NCI-H2029 (cell line): ENCODE results near the gene KLHDC8B.

ENCODE experiments used
- DNase-seq: peaks from one replicate; lab custom pipeline; 2025; lab: John Stamatoyannopoulos, UW

The KLHDC8B gene

GRCh38 chr3:49171119-49171774 lies at the start of gene KLHDC8B:
KLHDC8B (plus strand) TSS chr3:49171598; CDS start chr3:49172770, 1,172 bp downstream.
- DNase-seq = peak; percentile 45

DNA sequence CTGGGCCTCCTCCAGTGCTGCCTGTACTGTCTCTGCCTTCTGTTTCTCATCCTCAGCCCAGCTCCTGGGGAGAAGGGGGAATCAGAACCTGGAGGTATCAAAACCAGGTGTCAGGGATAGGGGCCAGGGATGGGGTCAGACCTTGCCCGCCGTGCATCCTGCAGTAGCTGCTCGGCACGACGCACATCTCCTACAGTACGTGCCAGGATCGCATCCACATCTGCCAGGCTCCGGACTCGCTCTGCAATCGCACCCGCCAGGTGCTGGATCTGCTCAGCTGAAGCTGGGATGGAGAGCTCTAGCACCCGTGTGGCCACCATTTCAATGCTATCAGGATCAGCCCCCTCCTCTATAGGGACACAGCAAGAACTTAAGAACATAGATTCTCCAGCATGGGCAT lies 49.4 kb upstream of the KLHDC8B start:
- DNase-seq = no peak

- DNase-seq = no peak
Measured at GRCh38 chr3:49122451-49122850, 48.9 kb upstream of the KLHDC8B start.

- DNase-seq = no peak
Measured at GRCh38 chr3:49122886-49123545, 48.4 kb upstream of the KLHDC8B start.

DNA sequence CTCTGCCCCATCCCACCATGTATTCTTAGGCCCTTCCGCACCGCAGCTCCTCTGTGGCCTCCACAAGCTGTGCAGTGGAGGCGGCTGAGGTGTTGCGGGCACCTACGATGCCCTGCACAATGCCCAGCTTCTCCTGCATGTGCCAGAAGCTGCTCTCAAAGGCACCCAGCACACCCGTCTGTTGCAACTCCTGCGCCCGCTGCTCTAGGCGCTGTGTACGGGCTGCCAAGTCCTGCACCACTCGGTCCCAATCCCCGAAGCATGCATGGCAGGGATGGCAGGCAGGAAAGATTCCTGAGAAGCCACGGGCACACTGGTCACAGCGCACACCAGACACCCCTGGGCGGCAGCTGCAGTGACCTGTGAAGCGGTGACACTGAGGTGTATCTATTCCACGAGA lies 47.7 kb upstream of the KLHDC8B start:
- DNase-seq = no peak

- no peak for DNase-seq
Measured at GRCh38 chr3:49124203-49124602, 47.2 kb upstream of the KLHDC8B start.

DNA sequence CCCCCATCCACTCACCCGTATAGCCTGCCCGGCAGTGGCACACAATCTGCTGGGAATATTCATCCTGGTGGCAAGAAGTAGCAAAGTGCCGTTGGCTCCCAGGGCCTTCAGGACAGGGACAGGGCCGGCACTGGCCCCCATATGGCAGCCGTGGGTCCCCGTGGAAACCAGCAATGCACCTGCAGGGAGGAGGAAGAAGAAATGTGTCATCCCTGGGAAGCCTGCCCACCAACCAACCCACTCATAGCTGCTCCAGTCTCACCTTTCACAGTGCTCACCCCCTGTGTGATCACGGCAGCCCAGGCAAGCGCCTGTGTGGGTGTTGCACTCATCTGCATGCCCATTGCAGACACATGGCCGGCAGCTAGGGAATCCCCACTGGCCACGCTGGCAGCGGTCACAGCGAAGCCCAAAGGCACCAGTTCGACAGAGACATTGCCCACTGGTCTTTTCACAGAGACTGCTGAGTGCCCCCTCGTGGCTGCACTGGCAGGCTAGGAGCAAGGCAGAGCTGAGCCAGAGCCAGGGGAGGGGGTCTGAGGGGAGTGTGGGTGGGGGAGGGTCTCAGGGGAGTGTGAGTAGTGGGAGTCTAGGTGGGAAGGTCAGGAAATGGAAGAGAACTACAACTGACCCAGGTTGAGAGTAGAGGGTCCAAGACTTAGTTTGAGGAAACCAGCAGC lies 46.3 kb upstream of the KLHDC8B start:
- DNase-seq = no peak

DNA sequence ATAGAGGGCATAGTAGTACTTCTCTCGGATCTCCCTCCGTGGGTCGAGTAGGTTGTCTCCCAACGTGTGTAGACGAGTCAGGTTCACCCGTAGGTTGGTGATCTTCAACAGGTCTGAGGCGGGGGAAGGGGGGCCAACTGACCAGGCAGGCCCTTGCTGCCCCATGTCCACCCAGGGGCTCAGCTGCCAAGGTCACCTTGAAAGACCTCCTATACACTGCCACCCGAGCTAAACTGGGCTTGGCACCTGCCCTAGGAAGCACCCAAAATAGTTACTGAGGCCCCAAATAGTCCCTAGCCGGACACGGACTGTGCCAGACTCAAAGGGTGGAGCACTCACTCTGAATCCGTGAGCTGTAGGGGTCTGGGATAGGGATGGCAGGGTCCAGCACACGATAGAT lies 40.4 kb upstream of the KLHDC8B start:
- DNase-seq = no peak

- DNase-seq = no peak
Measured at GRCh38 chr3:49131576-49131975, 39.8 kb upstream of the KLHDC8B start.

- no peak for DNase-seq
Measured at GRCh38 chr3:49132073-49132436, 39.3 kb upstream of the KLHDC8B start.

DNA sequence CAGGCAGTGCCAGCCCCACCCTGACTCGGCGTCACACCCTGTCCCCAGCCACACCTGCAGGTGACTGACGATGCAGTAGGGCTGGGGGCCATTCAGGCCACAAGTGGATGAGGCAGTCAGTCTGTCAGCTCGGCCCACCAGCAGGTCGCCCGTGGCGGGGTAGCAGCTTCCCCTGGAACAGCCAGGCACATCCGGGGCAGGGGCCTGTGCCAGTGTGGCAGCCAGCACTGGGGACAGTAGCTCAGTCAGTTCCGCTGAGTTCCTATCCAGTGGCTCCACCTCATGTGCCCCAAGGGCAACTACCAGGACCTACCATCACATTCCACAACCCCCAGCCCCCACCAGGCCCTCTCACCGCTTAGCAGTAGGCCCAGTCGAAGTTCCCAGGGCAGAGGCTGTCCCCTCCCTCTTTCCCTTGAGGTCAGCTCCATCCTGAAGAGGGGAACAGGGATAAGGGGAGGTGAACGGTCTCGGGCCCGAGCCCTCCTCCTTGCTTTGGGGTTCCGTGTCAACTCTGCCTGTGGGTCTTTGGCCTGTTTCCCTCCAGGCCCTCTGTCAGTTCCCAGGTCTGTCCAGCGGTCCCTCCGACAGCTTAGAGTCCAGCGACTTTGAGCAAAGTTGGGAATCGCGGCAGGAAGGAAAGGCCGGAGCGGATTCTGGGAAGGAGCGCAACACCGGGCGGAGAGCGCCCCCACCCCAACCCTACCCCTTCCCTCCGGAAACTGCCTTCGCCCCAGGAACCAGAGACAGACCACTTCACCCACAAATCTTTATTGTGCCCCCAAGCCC lies 38.8 kb upstream of the KLHDC8B start, which contains the start of gene LAMB2:
LAMB2 (minus strand) TSS at position 614 of the 789 bp plus-strand sequence; CDS start at position 431, 183 bp downstream.
- DNase-seq = no peak

DNA sequence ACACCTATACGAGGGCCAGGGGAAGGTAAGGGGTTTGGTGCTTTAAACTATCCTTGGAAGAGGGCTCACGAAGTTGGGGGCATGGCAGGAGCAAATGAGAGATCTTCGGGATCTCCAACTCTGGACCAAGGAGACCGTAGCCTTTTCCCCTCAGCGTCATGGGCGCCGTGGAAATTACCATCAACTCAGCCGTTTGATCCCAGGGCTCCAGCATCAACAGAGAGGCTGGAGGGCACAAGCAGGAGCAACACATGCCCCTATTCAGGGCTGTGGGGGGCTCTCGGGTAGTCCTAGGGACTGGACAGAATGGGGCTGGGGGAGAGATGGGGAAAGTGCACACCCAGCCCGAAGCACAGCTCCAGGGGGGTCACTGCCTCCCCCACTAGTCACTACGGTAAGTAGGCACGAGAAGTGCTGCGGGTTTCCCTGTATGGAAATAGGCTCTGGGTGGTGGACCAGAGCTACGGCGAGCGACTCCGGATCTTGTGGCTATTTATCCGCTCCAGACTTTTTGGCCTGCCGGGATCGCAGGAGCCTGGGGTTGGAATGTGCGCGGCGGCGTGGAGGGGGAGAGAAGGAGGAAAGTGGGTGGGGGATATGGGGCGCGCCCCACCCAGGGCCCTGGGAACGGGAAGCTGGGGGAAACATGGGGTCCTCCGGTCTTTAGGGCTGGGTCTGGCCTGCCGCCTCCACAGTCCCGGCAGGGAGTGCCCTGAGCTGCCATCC lies 38.0 kb upstream of the KLHDC8B start:
- peak; percentile 59 for DNase-seq

GRCh38 chr3:49134471-49135265 lies 36.7 kb upstream of the KLHDC8B start:
- no peak for DNase-seq

DNA sequence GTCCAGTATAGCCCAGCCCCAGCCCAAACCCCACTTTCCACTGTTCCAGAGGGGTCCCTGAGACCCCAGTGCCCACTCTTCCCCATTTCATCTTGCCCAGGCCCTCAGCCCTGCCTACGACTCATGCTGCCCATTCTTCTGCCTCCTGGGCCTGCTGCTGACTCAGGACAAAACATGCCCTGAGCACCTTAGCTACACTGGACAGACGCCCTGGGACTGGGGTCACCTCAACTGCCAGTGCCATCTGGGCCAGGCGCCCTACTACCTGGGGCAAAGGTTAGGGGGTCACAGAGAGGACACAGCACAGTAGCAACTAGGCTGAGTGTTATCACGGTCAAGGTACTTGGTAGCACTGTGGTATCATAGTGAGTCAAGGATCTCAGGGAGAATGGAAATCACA lies 35.9 kb upstream of the KLHDC8B start:
- DNase-seq = no peak

GRCh38 chr3:49140080-49140479 lies 31.3 kb upstream of the KLHDC8B start:
- DNase-seq = no peak

- DNase-seq = no peak
Measured at GRCh38 chr3:49148159-49148558, 23.2 kb upstream of the KLHDC8B start.

- no peak for DNase-seq
Measured at GRCh38 chr3:49151610-49152009, 19.8 kb upstream of the KLHDC8B start.

- DNase-seq = no peak
Measured at GRCh38 chr3:49153349-49153912, 18.0 kb upstream of the KLHDC8B start.

GRCh38 chr3:49157289-49157688 lies 14.1 kb upstream of the KLHDC8B start:
- no peak for DNase-seq

- DNase-seq = no peak
Measured at GRCh38 chr3:49158103-49158709, 13.2 kb upstream of the KLHDC8B start.
